HG02678 (cell line): ENCODE measurements around the gene CFB.
"Not testable (repeated sequence)": the region's sequence is repeated elsewhere in the genome, so short reads cannot be mapped to it uniquely, and the experiment has no call there.

Experiments used
- ATAC-seq: cut with Tn5 transposase; IDR thresholded peaks from one replicate; pipeline ENCODE4 v1.9.1; 2021; ENCODE audit warnings: mild to moderate bottlenecking, moderate library complexity; ENCODE audit not compliant: unreplicated experiment

CFB gene

DNA sequence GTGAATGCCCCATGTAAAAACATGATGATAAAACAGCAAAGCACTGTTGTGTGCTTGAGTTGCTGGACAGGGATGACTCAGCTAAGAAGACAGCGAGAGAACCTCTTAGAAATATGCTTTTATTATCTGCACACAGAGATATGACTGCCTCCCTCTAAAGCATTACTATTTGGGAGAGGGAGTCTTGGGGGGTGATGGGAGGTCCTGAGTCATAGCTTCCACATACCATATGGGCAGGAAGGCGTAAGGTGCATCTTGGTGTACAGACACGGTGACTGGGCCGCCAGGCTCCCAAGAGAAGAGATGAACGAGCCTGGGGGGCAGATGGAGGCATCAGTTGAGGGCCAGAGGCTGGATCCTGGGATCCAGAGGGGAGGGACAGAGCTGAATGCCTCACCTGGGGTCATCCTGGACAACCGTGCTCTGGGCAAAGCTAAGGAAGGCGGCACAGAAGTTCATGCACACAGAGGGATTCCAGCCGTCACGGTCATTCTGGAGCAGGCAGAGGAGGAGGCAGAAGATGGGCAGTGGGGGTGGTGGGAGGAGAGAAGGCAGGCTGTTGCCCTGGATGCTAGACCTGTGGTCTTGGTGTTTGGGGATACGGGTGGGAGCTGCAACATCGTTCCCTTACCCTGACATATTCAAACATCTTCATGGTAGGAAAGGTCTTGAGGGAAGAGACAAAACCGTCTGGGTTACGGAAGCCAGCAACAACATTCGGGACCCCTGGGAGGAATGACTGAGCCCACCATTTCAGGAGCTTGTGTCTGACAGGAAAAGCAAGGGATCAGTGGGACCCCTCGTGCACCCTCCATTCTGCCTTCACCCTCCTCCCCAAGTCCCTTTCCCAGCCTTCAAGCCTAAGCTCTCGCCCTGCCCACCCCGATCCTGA lies 24.1 kb downstream of the CFB start:
- ATAC-seq, result no peak

DNA sequence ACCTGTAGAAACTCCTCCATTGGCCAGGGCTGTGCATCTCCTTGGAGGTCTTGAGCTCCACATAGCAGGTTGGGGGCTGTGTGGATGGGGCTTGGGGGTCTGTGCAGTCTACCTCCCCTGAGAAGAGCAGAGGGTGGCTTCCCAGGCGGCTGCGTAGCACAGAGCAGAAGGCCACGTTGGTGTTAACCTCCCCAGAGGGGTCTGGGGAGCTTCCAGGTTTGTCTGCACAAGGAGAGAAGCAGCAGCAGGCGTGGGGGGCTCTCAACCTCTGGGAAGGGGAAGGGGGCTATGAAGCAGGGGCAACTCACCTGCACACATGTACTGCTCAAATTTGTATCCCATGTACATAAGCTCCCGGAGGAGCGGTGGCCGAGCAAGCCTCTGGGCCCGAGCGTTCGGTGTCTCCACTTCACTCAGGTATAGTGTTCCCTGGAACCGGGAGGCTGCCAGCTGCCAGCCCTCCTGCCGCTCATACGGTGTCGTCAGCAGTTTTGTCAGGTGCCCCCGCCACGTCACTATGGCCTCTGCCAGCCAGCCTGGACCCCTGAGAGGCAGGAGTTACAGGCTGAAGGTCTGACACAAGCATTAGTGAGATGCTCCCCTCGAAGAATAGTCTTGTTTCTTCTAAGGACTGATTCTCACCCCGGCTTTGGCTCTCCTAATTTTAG lies 24.8 kb downstream of the CFB start:
- no peak for ATAC-seq

DNA sequence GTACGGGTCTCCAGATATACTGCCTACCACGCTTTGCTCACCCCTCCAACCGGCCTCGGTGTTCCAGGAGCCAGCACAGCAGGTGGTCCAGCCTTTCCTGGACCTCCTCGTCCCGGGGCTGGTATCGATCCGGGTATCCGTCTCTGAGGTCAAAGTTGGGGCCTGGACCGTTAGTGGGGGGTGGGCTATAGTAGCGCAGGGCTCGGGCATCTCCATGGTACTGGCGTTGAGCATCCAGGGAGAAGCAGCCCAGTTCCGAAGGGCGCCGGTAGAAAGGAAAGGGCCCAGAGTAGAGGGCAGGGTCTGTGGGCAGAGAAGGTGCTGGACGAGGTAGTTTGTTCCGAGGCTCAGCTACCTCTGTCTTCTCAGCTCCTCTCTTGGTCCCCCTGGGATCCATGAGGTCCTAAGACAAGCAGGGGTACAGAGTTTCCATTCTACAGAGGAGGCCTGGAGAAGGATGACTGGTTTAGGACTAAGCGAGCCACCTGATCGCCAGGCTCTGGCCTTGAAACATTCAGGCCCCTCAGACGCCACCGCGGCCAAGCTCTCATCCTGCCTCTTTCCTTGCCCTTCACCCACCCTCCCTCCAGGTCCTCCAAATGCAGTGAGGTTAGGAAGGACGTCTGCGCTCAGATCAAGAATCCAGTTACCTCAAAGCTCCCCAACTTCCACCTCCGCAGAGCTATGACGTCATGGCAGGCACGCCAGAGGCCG lies 25.5 kb downstream of the CFB start:
- ATAC-seq, result no peak

DNA sequence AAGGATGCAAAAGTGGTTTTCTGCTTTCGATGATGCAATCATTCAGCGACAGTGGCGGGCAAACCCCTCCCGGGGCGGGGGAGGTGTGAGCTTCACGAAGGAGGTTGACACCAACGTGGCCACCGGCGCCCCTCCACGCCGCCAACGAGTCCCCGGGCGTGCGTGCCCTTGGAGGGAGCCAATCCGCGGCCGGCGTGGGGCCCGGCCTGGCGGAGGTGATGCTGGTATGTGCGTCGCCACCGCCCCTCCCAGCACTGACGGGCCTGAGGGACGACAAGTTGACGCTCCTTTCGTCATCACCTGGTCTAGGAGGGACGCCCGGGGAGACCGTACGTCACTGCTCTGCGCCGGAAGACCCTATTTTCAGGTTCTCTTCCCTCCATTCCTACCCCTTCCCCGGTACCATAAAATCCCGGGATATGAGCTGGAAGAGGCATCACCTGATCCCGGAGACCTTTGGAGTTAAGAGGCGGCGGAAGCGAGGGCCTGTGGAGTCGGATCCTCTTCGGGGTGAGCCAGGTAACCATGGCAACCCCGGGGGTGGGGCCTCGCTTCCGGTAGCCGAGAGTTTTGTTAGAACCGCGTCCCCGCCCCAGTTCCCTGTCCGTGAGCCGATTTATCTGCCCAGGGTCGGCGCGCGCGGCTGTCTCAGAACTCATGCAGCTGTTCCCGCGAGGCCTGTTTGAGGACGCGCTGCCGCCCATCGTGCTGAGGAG lies 26.3 kb downstream of the CFB start, which contains the start of gene DXO:
DXO (minus strand) TSS at position 146 of the 716 bp plus-strand sequence. CDS start 463 bp downstream, outside the sequence.
- ATAC-seq, result peak; percentile 91

DNA sequence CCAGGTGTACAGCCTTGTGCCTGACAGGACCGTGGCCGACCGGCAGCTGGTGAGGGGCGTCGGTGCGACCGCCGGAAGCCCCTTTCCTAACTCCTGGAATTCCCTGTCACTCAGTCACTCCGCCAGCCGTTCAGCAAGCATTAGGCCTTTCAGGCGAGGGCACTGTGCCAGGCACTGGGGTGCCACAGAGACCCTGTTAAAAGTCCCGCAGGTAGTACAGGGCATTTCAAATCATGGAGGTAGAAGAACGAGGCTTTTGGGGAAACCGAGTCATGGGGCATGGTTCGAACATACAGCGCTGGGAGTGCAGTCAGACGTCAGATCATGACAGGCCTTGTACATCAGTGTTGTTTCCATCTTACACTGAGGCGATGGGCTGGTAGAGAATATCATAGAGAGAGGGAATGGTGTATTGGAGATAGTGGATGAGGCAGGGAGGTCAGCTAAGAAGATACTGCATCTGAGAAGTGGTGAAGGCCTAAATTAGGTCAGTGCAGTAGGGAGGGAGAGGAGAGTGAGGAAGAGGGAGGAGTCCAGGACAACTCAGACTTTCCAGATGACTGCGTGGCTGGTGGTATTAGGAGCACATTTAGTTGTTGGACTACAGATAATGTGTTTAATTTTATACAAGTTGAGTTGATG lies 26.9 kb downstream of the CFB start:
- no peak for ATAC-seq

DNA sequence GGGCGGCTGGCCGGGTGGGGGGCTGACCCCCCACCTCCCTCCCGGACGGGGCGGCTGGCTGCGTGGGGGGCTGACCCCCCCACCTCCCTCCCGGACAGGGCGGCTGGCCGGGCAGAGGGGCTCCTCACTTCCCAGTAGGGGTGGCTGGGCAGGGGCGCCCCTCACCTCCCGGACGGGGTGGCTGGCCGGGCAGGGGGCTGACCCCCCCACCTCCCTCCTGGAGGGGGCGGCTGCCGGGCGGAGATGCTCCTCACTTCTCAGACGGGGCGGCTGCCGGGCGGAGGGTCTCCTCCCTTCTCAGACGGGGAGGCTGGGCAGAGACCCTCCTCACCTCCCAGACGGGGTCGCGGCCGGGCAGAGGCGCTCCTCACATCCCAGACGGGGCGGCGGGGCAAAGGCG lies 30.2 kb downstream of the CFB start:
- ATAC-seq, result not testable (repeated sequence)

DNA sequence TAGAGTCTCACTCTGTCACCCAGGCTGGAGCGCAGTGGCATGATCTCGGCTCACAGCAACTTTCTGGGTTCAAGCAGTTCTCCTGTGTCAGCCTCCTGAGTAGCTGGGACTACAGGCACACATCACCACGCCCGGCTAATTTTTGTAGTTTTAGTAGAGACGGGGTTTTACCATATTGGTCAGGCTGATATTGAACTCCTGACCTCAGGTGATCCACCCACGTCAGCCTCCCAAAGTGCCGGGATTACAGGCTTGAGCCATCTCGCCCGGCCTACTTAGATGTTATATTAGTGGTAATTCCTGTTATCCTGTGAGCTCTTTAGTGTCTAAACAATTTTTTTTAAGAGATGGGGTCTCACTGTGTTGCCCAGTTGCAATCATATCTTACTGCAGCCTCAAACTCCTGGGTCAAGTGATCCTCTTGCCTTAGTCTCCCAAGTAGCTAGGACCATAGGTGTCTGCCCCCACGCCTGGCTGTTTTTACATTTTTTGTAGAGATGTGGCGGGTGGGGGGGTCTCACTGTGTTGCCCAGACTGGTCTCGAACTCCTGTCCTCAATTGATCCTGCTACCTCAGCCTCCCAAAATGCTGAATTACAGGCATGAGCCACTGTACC lies 32.0 kb downstream of the CFB start:
- ATAC-seq, result no peak

DNA sequence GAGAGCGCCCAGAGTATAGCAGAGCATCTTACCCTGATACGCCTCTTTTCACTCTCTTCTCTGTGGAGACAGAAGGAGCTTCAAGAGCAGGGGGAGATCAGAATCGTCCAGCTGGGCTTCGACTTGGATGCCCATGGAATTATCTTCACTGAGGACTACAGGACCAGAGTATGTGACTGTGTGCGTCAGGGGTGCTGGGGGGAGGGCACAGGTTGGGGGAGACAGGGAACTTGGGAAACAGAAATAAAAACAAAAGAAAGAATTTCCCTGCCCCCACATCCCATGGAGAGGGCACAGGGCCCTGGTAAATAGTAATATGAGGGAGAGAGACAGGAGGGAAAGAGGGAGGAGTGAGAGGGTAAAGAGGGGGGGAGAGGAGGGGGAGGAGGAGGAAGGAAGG lies 32.9 kb downstream of the CFB start:
- ATAC-seq, result no peak

DNA sequence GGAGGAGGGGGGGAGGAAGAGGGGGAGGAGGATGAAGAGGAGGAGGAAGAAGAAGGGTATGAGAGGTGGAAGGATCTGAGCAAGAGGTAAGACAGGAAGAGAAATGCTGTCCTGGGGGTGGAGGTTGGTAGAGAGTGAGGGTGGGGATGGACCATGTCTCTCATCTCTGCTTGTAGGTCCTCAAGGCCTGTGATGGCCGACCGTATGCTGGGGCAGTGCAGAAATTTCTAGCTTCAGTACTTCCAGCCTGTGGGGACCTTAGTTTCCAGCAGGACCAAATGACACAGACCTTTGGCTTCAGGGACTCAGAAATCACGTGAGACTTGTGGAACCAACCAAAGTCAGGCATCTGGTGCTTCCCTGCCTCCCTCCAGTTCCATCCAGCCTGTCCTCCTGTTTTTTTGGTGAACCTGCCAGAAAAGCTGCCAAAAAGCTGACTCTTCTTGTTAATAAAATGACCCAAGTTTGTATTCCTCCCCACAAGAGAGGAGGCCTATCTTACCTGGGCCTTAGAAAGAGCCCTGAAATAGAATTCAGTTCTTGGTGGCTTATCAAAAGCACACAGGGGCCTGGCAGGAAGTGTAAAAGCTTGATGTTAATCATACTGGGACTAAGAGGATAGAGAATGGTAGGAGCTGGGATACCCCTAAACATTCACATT lies 33.5 kb downstream of the CFB start:
- ATAC-seq, result no peak

DNA sequence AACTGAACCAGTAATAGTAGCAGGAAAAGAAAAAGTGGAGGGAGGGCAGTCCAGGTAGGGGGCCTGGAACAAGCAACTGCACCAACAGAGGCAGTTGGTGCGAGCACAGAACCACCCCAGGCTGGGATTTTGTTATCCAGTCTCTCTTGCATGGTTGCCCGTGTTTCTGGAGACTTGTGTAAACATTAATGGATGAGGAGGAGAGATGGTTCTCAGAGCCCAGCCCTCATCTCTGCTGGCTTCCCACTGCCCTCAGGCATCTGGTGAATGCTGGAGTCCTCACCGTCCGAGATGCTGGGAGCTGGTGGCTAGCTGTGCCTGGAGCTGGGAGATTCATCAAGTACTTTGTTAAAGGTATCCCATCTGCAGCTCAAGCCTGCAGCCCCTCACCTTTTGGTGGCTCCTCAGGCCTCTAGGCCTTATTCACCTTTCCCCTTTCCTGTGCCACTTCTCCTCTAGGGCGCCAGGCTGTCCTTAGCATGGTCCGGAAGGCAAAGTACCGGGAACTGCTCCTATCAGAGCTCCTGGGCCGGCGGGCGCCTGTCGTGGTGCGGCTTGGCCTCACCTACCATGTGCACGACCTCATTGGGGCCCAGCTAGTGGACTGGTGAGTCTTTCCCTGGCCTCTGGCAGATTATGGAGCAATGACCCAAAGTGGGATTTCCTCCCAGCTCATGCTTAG lies 34.4 kb downstream of the CFB start:
- not testable (repeated sequence) for ATAC-seq

DNA sequence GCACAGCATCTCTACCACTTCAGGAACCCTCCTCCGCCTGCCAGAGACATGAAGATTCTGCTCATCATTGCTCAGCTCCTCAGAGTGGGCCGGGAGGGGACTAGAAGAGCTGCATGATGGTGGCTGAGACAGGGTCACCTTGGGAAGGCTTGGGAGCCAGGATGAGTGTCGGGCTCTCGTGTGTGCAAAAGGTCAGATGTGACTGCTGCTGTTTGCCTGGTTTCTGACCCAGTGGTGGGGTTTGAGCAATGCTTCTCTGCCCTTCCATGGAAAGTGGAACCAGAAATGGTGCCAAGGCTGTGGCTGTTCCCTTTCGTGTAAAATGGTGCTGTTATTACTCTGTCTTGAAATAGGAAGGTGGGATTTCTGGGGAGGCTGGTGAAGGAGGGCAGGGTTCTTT lies 35.1 kb downstream of the CFB start:
- ATAC-seq, result not testable (repeated sequence)

DNA sequence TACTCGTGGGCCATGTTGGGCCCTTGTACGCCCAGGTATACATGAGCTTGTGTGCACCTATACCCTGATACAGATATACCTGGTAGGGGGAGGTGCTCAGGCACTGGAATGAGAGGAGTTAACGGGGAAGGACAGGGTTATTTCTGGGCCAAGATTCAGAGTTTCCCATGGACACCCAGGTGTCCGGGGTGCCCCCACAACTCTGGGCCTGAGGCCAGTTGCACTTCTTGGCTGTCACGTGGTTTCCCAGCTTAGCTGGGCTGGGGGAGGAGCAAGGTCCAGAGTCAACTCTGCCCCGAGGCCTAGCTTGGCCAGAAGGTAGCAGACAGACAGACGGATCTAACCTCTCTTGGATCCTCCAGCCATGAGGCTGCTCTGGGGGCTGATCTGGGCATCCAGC lies 35.8 kb downstream of the CFB start, which contains the start of gene C4A:
C4A (plus strand) TSS at position 314 of the 400 bp plus-strand sequence; CDS start at position 365, 51 bp downstream.
- ATAC-seq, result not testable (repeated sequence)

DNA sequence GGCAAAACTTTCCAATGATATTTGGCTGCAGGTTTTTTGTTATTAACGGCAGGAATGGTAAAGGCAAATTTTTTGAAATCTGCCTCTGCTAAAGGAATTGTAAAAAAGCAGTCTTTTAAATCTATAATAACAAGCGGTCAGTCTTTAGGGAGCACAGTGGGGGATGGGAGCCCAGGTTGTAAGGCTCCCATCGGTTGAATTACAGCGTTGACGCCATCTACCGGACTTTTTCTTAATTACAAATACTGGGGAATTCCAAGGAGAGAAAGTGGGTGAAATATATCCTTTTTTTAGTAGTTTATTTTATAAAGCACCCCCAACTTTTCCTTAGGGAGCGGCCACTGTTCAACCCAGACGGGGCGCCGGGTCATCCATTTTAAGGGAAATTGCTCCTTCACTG lies 43.5 kb downstream of the CFB start:
- ATAC-seq, result not testable (repeated sequence)

DNA sequence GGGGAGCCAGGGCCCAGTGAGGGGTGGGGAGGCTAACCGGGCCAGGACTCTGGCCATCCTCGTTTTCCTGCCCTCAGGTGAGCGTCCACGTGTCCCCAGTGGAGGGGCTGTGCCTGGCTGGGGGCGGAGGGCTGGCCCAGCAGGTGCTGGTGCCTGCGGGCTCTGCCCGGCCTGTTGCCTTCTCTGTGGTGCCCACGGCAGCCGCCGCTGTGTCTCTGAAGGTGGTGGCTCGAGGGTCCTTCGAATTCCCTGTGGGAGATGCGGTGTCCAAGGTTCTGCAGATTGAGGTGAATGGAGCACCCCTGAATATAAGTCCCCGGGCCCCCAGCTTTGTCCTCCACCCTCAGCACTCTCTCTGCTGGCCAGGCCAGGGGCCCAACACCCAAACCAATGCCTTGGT lies 48.5 kb downstream of the CFB start:
- not testable (repeated sequence) for ATAC-seq

DNA sequence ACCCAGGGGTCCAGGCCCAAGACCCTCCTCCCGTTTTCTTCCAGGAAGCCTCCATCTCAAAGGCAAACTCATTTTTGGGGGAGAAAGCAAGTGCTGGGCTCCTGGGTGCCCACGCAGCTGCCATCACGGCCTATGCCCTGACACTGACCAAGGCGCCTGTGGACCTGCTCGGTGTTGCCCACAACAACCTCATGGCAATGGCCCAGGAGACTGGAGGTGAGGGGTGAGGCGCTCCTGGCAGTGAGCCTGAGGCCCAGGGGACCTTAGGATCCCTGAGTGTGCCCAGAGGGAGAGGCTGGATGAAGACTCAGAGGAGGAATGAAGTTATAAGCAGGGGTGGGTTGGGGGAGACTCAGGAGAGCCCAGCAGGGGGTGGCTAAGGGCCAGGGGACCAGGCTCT lies 50.5 kb downstream of the CFB start:
- not testable (repeated sequence) for ATAC-seq
